Stomach (tissue), 4 donors: ENCODE measurements around the gene HMGB4.

Source experiments
- CTCF ChIP-seq, 7 experiments: fragments of 450-650 bp in 4 of 7; fragments of 200-600 bp in 3 of 7; sonication (generic) in 3 of 7; IDR thresholded peaks; one replicate each; pipeline ENCODE4 v1.5.1; 2016 to 2019; ENCODE audit warnings: antibody characterized with exemption in 7 of 7, control low read depth in 2 of 7, mild to moderate bottlenecking in 1 of 7
- EP300 ChIP-seq: sonication (generic); formaldehyde crosslinking; IDR thresholded peaks from one replicate; pipeline ENCODE4 v1.6.1; 2017; ENCODE audit warnings: antibody characterized with exemption
- POLR2A ChIP-seq, 4 donors: fragments of 450-650 bp; IDR thresholded peaks; one replicate each; pipeline ENCODE4 v1.6.1; 2016; ENCODE audit warnings: antibody characterized with exemption in 4 of 4, control low read depth in 2 of 4, mild to moderate bottlenecking in 1 of 4, moderate library complexity in 1 of 4
- POLR2AphosphoS5 ChIP-seq, 3 donors: sonication (generic); formaldehyde crosslinking; IDR thresholded peaks; one replicate each; pipeline ENCODE4 v1.6.1; 2016; ENCODE audit warnings: antibody characterized with exemption in 3 of 3

- no peak for TF ChIP-seq CTCF (IDR thresholded peaks at IDR 0.05)
- no peak for TF ChIP-seq POLR2A (IDR thresholded peaks at IDR 0.05)
- no peak for TF ChIP-seq POLR2AphosphoS5 (IDR thresholded peaks at IDR 0.05)
- no peak for TF ChIP-seq EP300
These were observed 35.2 kb upstream of the HMGB4 start for GRCh38 chr1:33828654-33829053.
